Stimulated activated CD4-positive, alpha-beta T cell treated with anti-CD3 and anti-CD28 coated beads, Interleukin-15, amount 100 ng/mL, for 1 hour (primary cell): ENCODE results near the gene PCBP3.
"Not testable (repeated sequence)": the region's sequence is repeated elsewhere in the genome, so short reads cannot be mapped to it uniquely, and the experiment has no call there.

Source experiments
- DNase-seq, 2 donors: peaks; one replicate each; pipeline ENCODE4 v3.0.0-alpha.2; 2020; ENCODE audit warnings: low read depth in 1 of 2, low spot score in 1 of 2

Gene PCBP3

DNA sequence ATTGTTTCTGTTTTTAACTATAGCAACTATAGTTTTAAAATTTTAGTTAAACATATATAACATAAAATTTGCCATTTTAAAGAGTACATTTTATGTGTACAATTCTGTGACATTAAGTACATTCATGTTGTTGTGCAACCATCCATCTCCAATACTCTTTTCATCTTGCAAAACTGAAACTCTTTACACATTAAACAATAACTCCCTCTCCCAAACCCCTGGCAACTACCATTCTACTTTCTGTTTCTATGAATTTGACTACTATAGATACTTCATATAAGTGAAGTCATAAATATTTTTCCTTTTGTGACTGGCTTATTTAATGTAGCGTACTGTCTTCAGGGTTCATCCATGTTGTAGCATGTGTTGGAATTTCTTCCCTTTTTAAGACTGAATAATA is 25.9 kb downstream of the PCBP3 start:
- DNase-seq = no peak

DNA sequence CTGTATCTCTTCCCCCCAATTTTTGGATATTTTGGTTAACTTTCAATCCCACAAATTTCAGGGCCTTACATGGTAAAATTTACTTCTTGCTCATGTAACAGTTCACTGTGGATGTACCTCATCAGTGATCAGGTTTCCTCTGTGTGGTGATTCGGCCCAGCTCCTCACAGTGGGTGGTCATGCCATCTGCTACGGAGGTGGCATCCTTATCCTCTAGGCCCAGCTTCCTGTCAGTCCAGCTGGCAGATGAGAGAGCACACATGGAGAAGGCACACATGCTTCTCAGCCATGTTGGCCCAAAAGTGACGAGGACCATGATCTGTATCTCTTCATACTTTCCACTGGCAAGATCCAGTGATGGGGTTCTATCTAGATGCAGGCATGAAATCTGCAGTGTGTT is 27.2 kb downstream of the PCBP3 start:
- DNase-seq = no peak

DNA sequence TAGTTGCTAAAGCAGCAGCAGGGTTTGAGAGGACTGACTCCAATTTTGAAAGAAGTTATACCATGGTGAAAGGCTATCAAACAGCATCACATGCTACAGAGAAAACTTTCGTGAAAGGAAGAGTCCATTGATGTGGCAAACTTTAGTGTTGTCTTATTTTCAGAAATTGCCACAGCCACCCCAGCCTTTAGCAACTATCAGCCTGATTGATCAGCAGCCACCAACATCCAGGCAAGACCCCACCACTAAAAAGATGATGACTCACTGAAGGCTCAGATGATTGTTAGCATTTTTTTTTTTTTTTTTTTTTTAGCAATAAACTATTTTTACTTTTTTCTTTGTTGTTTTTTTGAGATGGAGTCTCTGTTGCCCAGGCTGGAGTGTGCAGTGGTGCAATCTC is 35.3 kb downstream of the PCBP3 start:
- not testable (repeated sequence) for DNase-seq

DNA sequence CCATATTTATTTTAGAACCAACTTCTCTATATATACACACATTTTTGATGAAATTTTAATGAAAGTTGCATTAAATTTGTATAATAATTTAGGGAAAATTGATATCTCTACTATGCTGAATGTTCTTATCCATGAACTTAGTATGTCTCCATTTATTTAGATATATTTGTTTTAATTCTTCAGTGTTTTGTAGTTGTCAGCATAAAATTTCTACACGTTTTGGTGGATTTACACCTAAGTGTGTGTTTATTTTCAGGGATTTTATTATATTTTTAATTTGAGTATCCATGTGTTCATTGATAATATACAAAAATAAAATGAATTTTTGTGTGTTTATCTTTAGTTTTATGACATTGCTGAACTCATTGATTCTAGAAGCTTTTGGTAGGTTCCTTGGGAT is 36.7 kb downstream of the PCBP3 start:
- no peak for DNase-seq

DNA sequence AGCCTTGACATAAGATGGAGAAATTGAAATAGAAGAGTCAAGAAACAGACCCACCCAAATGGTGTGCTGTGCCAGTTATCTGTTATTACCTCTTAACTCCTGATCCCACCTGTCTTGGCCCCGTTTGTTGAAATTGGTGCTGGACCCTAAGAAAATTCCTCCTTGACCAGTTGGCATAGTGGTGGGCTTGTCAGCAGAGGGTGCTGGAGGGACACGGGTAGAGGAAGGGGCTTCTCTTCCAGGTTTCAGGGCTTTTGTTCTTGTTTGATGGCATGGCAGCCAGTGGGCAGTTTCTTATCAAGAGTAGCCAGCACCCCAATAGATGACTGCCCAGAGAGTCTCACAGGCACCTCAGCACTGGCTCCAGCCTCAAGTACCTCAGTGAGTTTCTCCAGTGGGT is 51.6 kb downstream of the PCBP3 start:
- no peak for DNase-seq

DNA sequence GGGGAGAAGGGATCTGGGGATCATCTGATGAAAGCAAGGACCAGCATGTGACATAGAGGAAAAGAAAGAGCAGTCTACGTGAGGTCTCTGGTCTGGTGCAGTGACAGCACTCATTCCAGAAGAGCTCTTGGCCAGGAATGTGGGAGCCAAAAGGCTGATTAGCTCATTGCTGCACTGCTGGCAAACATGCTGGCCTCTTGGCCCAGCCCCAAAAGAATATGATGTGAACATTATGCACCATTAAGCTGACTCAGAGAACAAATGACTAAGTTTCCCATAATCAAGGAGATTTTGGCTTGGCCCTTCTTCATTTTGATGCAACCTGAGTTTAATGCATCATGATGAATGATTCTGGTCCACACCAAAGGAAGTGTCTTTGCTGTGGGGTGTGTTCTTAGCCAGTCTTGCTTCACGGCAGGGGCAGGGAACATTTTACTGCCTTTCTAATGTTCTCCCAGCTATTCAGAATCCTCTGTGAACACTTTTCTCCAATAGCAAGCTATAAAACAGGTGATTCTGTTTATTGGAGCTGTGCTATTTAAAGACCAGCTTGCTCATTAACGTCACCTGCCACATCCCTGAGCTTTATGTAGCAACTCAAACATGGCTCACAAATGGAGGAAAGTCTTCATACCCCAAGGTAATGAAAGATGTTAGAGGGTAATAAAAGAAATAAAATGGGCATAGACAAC is 55.1 kb downstream of the PCBP3 start:
- DNase-seq = no peak

DNA sequence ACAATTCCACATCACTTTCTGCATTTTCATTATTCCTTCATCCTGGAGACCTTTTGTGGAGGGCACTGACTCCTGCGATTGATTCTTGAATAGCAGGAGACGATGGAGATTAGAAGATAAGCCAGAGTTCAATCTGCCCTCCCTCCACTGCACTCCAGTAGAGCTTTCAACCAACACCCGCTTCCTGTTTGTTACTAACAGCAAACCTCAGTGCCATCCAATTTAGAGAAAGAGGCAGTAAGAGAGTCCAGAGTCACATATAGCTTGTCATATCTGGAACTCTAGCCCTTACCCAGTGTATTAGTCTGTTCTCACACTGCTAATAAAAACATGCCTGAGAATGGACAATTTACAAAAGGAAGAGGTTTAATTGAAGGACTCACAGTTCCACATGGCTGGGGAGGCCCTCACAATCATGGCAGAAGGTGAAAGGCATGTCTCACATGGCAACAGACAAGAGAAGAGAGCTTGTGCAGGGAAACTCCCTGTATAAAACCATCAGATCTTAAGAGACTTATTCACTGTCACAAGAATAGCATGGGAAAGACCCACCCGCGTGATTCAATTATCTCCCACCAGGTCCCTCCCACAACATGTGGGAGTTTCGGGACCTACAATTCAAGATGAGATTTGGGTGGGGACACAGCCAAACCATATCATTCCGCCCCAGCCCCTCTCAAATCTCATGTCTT is 55.9 kb downstream of the PCBP3 start:
- no peak for DNase-seq

DNA sequence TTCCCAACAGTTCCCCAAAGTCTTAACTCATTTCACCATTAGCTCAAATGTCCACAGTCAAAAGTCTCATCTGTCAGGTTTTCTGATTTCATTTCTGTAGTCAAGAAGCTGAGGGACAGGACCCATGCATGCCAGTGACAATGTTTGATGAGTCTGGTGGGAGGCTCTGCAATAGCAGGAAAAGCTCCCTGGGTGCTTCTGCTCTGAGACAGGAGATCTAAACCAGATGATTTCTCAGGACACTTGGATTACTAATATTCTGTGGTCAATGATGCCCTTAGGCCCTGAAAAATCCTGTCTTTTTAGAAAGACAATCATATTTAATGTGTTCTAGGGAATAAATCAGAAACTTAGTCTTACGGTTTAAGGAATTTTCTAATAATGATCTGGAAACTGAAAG is 56.4 kb downstream of the PCBP3 start:
- no peak for DNase-seq

DNA sequence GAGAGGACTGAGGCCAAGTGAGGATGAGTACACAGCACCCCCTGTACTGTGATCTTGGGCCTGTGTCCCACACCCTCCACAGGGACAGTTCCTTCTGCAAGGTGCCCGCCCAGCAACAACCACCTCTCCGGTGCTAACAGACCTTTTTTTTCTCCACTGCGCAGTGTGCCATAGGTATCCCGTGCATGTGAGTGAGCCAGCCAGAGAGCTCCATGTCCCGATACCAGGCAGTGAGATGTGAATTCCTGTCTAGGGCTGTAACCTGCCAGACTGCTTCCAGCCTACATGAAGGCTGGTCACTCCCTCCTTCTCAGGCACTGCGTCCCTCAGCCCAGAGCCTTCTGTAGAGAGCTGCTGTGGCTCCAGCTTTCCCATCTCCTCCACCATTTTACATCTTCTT is 56.9 kb downstream of the PCBP3 start:
- no peak for DNase-seq

DNA sequence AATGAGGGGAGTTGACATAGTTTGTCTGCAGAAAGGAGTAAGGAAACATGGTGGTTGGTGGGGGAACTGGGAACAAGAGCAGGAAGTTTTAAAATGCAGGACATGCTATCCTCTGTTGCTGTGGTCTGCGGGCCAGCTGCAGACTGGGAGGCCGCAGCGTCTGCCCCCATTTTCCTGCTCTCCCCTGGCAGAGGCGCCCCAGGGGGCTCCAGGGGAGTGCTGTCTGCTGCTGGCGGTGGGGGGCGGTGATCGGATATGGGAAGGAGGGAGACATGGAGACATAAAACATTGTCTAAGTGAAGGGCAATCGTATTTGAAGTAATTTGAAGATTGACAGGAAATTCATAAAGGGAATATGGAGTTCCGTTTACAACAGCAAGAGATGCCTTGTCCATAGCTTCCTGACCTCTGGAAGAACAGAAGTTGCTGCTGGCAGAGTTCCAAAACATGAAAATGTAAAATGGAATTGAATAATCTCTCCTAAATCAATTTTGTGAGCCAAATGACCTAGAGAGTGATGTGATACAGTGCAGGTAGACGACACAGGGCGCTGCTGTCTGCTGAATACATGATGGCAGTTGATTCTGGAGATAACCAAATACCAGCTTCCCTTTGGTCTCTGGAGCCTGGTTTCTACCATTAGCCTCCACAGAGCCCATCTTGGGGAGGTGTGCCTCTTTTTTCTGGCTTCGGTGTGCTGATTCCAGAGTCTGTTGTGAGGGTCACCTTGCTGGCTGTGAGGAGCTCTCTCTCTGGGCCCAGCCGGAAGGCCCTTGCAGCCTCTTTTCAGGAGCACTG is 61.0 kb downstream of the PCBP3 start:
- DNase-seq = no peak

DNA sequence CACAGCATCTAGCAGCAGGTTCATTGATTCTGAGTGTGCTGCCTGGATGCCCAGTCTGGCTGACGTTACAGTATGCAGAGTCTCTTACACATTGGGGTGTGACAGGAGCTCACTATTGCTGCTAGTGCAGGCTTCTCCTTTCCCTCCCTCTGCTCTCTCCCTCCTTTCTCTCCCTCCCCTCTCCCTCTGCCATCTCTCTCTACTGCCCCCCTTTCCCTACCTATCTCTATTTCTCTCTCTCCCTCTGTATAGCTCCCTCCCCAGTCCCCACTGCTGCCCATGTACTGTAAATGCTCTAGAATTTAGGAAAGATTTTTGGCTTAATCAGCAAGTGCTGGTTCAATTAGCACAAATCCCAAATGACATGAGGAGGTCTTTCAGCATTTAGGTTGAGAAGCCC is 62.8 kb downstream of the PCBP3 start:
- DNase-seq = no peak

DNA sequence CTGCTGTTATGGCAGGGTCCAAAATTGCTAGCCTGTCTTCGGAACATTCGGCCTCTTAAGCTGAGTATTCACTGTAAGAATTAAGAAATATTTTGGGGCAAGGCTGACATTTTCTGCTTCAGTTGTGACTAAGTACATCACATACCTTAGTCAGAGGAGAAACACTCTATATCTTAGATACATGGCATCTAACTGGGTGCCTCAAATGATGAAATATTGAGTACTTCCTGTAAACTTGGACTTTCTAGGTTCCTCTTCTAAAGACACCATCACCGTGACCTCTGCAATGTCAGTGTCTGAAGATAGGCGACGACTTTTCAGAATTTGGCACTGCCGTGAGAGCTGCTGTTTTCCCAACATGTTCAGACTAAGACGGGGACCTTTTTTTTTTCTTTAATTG is 65.6 kb downstream of the PCBP3 start:
- DNase-seq = no peak

DNA sequence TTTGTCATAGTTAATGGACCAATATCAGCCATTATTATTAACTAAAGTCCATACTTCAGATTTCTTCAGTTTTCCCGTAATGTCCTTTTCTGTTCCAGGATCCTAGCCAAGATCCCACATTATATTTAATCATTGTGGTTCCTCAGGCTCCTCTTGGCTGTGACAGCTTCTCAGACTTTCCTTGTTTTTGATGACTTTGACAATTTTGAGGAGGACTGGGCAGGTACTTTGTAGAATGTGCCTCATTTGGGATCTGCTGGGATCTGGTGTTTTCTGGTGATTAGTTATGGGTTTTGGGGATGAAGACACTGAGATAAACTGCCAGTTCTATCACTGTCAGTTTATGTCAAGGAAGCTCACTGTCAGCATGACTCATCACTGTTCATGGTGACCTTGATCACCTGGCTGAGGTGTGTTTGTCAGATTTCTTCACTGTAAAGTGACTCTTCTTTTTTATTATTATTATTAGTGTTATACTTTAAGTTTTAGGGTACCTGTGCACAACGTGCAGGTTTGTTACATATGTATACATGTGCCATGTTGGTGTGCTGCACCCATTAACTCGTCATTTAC is 66.3 kb downstream of the PCBP3 start:
- no peak for DNase-seq

DNA sequence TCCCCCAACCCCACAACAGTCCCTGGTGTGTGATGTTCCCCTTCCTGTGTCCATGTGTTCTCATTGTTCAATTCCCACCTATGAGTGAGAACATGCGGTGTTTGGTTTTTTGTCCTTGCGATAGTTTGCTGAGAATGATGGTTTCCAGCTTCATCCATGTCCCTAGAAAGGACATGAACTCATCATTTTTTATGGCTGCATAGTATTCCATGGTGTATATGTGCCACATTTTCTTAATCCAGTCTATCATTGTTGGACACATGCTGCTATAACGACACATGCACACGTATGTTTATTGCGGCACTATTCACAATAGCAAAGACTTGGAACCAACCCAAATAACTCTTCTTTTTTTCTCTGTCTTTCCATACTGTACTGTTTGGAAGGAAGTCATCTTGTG is 66.8 kb downstream of the PCBP3 start:
- DNase-seq = not testable (repeated sequence)

DNA sequence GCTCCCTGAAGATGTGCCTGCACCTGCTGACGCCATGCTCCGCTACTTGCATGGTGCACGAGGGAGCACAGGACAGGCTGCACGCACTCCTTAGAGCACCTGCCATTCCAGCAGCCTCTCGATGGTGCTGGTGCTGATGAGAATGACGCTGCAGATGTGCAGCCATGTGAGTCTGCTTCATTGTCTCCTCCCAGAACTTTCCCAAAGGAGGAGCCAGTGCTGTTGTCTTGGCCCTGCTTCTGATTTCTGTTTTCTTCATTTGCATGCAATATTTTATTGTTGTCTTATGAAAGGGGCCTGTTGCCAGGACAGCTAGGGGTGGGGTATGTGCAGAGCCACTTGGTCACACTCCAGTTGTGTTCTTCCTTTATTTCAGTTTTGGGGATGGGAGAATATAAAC is 70.1 kb downstream of the PCBP3 start:
- no peak for DNase-seq

DNA sequence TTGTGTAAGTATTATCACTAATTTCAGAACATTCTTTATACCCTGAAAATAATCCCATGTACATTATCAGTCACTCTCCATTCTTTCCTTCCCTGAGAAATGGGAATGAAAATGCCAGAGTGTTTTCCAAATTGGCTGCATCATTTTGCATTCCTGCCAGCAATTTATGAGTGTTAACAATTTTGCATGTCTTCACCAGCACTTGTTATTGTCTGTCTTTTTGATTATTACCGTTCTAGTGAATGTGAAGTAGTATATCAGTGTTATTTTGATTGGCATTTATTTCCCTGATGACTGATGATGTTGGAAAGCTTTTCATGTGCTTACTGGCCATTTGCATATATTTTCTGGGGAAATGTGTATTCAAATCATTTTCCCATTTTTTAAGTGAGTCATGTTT is 71.9 kb downstream of the PCBP3 start:
- DNase-seq = no peak

DNA sequence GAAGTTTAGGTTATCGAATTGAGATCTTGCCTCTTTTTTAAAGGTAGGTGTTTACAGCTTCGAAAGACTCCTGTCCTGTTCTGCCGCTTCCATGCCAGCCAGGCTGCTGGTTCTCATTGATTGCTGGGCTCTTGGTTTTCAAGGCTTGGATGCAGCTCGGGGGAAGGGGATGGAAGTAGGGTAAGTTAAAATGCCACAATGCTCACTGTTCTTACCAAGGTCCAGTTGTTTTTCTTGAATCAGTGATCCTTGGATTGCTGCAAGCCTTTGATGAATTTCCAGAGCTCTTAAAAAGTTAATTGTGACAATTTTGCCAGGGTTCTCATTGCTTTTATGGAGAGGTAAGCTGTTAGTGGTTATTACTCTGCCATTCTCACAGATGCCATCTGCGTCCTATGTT is 74.9 kb downstream of the PCBP3 start:
- DNase-seq = no peak

DNA sequence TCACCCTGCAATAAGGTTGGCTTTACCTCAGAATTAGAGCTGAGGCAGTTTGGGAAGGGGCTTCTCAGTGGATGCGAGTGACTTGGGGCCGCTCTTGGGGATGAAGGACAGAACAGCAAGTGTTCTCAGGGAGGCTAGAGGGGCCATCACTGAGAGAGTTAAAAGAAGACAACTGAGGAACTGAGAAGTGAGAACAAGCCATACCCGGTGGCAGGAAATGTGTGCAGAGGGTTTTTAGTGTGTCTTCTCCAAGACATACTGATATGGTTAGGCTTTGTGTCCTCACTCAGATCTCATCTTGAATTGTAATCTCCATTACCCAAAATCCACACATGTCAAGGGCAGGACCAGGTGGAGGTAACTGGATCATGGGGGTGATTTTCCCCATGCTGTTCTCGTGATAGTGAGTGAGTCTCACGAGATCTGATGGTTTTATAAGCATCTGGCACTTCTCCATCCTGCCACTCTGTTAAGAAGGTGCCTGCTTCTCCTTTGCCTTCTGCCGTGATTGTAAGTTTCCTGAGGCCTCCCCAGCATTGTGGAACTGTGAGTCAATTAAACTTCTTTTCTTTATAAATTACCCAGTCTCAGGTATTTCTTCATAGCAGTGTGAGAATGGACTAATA is 75.8 kb downstream of the PCBP3 start:
- DNase-seq = no peak

DNA sequence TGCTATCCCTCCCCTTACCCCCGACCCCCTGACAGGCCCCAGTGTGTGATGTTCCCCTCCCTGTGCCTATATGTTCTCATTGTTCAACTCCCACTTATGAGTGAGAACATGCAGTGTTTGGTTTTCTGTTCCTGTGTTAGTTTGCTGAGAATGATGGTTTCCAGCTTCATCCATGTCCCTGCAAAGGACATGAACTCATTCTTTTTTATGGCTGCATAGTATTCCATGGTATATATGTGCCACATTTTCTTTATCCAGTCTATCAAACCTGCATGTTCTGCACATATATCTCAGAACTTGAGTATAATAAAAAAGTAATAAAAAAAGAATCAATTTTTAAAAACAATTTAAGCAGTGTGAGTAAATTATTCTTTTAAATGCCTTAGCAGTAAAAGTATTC is 76.7 kb downstream of the PCBP3 start:
- DNase-seq = not testable (repeated sequence)

DNA sequence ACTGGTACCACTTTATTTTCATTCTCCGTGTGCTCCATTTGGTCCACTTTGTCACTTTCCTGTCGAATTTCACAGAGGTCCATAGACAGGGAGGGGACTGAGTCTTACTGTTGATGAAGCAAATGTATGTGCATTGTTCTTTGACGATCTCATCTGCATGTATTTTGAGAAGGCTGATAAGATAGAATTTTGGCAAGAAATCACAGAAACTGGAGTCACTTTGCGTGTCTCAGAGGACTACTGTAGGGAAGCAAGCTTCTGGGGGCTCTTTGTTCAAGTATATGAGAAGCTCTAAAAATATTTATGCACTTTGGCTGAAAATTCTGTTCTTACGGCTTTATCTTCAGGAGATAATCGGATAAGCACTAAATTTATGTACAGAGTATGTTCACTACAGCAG is 78.1 kb downstream of the PCBP3 start:
- no peak for DNase-seq
